Embryonic facial prominence (tissue), 1 donor: Measurements from ENCODE around the gene RHBDL1.

Experiments
- DNase-seq: peaks from one replicate; pipeline ENCODE4 v3.0.0-alpha.2; 2016; ENCODE audit errors: extremely low spot score

RHBDL1 gene

DNA sequence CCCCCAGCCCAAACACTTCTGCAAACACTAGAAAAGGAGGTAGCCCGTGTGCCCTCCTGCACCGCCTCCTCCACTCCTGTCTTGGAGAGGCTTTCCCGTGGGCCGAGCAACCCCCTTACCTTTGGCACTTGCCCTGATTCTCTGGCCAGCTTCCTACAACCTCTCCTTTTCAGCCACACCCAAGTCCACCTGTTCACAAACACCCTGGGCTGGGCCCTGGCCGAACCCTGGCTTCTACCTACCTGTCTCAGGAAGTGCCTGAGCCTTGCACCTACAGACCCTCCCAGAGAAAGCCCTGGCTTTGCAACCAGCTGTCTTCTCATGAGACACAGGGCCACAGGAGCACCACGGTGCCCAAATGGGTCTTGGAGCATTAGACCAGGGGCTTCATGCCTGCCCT, 43.5 kb downstream of the RHBDL1 start:
- DNase-seq = no peak

DNA sequence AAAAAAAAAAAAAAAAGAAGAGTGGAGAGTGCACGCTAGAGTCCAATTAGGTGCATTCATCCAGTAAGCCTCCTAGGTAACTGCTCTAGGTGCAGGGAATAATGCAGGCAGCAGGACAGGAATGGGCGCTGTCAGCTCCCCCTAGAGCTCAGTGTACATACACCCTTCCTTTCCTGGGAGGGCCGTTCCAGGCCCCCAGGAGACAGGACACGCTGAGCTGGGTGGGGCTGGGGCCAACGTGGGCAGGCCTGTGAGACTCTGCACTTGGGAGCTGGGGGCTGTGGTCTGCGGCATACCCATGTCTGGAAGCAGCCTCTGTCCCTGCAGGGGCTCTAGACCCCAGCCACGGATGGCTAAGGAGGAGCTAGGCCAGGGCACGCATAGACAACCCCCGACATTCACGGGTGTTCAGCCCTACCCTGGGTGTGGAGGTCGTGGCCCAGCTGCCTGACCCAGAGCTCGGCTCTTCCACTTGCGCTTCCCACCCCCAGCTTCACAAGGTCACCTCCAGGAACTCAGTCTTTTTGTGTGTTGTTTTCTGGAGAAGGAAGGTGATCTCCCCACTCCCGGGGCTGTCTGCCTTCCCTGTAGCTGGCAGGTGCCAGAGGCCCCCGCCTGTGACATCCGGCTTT, 44.5 kb downstream of the RHBDL1 start:
- no peak for DNase-seq

DNA sequence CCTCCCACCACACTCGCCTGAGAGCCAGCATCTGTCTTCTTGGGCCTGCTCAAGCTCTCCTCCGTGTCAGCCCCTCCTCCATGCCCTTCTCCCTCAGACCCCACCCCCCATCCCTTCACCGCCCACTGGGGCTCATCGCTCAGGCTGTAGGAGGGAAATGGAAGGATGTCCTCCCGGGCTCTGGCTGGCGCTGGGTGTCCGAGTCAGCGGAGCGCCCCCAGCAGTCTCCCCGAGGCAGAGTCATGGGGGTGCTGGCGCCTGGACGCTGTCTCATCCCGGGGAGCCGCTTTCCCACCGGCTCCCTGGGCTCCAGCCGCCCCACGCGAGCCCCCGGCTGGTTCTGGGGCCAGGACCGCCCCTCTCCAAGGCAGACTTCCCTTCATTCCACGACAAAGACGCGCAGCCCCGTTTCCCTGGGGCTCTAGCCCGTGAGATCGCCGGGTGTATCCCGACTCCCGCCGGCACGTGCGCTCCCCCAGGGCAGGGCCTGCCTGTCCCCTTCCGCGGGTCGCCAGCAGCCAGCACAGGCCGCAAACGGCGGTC, 45.0 kb downstream of the RHBDL1 start:
- no peak for DNase-seq

DNA sequence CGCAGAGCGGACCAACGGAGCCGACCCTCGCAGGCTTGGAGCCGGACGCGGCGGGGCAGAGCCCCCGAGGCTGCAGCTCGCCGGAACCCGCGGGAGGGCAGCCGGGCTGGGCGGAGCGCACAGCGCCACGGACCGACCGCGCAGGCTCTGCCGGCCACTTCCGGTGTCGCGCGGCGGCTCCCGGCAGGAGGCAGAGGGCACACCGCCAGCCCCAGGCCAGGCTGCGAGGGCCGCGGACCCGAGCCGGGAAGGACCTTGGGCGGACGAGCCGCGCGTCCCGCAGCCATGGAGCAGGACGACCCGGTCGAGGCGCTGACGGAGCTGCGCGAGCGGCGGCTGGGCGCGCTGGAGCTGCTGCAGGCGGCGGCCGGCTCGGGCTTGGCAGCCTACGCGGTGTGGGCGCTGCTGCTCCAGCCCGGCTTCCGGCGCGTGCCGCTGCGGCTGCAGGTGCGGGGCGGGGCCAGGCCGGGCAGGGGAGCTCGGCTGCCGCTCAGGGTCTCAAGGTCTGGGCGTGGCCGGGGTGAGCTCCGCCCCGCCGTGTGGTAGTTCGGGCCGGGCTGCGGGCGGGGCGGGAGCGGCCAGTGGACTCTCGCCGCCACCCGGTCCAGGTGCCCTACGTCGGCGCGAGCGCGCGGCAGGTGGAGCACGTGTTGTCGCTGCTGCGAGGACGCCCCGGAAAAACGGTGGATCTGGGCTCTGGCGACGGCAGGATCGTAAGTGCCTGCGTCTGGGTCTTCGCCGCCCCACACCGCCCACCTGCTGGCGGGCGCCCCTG, 45.7 kb downstream of the RHBDL1 start, which contains the start of gene ANTKMT:
ANTKMT (plus strand) TSS at position 157 of the 775 bp plus-strand sequence; CDS start at position 286, 129 bp downstream.
- peak; percentile 37 for DNase-seq

DNA sequence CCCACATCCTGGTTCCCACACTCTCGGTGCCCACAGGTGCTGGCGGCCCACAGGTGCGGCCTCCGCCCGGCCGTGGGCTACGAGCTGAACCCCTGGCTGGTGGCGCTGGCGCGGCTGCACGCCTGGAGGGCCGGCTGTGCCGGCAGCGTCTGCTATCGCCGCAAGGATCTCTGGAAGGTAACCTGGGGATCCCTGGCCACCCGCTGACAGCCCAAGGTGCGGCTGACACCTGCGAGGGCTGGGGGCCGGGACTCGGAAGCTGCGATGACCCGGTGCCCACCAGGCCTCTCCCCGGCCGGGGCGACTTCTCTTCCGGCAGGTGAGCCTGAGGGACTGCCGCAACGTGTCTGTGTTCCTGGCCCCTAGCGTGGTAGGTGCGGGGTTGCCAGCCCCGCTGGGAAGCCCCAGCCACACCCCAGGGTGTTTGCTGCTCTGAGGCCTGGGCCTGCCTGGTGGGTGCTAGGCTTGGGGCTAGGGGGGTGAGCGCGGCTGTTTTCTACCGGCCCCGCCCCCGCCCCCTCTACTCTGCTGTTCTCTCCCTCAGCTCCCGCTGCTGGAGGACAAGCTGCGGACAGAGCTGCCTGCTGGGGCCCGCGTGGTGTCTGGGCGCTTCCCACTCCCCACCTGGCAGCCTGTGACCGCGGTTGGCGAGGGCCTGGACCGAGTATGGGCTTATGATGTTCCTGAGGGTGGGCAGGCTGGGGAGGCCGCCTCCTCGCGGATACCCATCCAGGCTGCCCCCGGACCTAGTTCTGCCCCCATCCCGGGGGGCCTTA, 46.5 kb downstream of the RHBDL1 start:
- DNase-seq = no peak

DNA sequence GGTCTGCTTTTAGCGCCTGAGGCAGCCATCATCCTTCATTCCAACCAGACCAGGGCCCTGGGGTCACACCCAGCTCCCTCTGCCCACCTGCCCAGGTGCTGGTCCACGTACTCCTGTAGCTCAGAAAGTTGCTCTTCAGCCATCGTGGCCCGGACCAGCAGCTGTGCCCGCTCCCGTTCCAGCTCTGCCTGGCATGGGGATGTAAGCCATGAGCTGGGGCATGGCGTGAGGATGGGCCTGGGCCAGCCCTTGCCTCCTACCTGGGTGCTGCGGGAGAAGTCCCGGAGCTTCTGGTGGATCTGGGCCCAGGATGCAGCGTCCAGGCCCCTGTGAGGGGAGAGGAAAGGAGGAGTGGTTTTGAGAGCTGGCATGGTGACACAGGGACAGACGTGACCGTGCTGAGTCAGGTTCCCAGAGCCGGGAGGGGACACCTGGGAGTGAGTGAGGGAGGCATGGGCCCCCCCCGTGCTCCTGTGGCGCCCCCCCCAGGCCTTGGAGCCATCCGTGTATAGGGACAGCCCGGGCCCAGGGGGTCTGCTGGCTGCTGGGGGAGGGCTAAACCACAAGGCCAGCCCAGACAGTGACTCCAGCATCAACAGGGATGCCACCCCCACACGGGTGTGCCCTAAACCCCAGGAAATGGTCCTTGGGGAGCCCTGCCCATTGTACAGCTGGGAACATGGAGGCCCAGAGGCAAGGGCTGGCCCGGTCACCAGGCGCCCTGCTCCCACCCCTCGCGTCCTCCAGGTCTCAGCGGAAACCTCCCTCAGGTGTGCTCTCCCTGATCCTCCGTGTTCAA, 47.6 kb downstream of the RHBDL1 start:
- no peak for DNase-seq

DNA sequence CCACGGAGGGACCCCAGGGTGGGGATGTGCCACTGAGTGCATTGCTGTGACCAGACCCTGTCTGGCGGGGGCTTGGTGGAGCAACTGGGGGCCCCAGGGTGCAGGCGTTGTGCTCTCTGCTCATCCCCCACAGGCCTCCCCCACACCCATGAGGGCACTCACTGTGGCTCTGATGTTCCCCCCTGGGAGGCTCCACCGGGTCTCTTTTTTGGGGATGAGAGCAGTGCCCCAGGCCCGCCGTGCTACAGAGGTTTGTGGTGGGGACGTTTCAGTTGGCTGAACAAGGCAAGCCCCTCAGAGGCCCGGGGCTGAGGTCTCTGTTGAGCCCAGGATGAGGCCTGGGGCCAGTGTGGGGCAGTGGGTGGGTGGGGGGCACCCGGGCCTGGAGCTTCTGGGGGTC, 48.2 kb downstream of the RHBDL1 start:
- no peak for DNase-seq

DNA sequence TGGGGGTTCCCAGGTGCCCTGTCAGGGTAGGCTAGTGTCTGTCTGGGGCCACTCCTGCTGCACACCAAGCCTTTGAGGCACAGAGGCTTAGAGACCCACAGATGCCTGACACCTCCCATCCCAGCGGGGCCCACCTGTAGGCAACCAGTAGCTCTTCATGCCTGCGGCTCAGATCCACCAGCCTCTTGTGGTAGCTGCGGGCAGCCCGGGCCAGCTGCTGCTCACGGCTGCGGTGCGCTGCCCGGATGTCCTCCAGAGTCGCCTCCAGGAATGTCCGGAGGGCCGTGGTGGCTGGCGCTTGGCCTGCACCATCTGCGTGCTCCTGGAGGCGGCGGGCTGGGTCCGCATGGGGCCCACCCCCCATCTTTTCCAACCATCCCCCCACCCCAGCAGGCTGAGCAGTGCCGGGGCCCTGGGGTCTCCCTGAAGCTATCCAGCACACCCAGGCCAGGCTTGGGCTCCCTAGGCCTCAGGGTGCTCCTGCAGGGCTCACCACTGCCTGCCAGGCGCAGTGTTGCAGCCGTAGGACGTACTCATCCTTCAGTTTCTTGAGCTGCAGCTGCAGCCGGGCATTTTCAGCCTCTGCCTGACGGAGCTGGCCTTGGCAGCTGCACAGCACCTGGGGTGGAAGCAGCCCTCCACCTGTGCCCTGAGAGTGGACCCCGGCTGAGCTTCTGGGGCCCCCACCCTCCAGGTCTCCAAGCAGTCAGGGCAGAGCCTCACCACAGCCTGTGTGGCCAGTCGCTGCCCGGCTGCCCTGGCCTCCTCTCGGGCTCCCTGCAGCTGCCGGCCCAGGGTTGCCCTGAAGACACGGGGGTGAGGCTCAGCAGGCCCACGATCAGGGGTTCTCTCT, 48.9 kb downstream of the RHBDL1 start:
- no peak for DNase-seq

DNA sequence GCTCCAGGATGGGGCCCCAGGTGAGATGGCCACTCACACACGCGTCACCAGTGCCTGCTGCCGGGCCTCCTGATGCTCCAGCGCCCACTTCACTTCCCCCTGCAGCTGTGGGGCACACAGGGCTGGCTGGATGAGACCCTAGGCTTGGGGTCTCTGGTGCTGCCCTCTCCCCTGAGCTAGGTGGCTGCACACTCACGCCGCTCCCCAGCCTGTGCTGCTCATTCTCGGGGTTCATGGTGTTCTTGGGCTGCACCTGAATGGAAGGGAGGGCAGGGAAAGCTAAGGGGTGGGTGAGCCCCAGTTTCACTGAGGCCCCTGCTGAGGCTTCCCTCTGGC, 49.5 kb downstream of the RHBDL1 start:
- DNase-seq = no peak

DNA sequence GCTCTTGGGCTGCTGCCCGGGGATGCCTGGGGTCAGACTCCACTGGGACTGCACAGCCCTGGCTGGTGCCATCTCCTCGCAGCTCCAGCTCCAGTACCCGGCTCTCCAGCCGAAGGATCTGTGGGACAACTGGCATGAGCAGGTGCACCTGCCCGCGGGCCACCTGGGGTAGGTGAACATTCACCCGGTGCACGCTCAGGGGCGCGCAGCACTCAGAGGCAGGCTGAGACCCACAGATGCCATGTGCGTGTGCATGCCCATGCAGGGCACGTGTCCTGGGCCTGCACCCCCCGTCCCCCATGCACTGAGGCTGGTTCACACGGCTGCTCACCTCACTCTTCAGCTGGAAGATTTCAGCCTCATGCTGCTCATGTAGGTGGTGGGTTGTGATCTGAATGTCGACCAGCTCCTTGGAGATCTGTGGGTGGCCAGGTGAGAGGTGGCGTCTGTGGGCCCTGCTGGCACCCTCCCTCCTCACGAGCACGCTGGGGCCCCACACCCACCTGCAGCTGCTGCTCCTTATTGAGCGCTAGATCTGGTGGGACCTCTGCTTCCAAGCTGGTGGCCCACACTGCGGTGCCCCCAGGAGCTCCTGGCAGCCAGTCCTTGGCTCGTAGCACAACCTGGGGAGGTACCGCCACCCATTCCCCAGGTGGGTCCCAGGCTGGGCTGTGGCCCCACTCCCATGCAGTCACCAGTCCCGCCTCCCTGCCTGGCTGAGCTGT, 50.2 kb downstream of the RHBDL1 start:
- no peak for DNase-seq

DNA sequence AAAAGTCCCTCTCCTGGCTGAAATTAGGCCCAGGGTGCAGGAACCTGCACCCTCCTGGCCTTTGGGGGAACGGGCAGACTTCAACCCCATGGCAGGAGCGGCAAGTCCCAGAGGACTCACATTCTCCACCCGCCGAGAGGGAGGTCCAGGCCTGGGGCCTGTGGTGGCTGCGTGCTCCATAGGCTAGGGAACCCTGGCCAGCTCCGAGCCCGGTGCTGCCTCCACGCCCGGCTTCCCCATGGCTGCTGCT, 50.6 kb downstream of the RHBDL1 start:
- no peak for DNase-seq

DNA sequence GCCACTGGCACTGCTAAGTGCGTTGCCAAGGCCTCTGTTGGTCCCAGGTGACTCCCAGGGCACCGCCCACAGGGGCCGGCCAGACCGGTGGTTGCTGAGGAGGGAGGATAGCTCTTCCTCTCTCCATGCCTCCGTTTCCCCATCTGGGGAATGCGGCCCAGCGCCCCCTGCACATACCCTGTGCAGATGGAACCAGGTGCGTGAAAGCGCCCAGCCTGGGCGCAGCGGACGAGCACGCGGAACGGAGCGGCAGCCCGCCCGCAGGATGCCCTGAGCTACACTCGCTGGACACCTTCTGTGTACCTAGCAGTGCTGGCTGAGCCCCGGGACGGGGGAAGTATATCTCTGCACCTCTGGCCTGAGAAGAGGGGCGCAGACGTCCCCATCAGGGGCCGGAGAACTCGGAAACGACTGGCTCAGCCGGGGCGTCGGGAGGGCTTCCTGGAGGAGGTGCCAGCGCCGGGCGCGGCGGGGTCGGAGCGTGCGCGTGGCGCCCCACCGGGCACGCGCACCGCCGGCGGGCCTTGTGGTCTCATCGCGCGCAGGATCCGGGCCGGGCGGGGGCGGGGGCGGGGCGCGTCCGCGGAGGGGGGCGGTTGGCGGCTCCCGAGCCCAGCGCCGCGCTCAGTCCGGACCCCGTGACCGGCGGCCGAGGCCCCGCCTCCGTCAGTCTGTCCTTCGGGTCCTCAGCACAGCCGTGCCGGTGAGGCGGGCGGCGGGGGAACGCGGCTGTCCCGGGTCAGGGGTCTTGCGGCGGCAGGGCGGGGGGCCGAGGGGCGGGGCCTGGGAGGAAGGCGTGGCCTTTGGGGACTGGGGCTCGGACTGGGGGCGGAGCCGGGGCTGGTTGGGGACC, 51.2 kb downstream of the RHBDL1 start, which contains the start of the genes CCDC78 and HAGHL:
CCDC78 (minus strand) TSS at position 6 of the 853 bp plus-strand sequence. CDS start 76 bp downstream, outside the sequence.
HAGHL (plus strand) TSS at position 669 of the 853 bp plus-strand sequence. CDS start 404 bp downstream, outside the sequence.
- DNase-seq = no peak

DNA sequence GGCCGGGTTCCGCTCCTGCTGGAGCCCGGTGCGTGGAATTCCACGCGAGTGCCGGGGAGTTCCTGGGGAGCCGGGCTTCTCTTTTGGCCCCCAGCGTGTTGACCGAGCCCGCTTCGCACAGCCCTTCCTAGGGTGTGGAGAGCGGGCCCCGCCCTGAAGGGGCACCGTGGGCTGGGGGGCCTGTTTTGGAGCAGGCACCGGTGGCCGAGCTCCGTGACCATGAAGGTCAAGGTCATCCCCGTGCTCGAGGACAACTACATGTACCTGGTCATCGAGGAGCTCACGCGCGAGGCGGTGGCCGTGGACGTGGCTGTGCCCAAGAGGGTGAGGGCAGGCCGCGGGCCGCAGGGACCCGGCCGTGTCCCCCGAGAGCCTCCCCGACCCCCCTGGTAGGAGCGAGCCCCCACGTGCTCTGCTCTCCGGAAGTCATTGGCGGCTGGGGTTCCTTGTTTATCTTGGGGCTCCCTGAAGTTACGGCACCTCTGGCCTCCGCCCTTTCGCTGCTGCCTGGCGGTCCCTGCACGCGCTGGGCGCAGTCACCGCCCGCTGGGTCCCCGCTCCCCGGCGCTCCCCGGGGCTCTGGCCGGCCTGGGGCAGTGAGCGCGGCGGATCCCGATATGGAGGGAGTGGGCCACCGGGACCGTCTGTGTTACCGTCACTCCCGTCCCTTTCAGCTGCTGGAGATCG, 52.0 kb downstream of the RHBDL1 start:
- no peak for DNase-seq
